ENCODE measurements around the gene CDK19. TPM values are rescaled to one million over a fixed set of nuclear protein-coding genes. Genes with fewer than 3 reads are reported as not detected.

Gene CDK19
- total and polyA plus RNA-seq, 2 of the 13 experiments (the other 11 are each of a cell fraction or from before 2014, with no cell fraction given) = 13.4 to 27.0 TPM

DNA sequence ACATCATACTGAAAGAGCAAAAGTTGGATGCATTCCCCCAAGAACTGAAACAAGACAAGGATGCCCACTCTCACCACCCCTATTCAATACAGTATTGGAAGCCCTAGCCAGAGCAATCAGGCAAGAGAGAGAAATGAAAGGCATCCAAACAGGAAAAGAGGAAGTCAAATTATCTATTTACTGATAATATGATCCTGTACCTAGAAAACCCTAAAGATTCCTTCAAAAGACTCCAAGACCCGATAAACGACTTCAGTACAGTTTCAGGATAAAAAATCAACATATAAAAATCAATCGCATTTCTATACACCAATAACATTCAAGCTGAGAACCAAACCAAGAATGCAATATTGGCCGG lies 14.5 kb downstream of the CDK19 start:
- Histone ChIP-seq H3K4me2 (ENCODE audit: low read depth, low read length) (no peak overlapping the region), H3K9me3 (ENCODE audit: low read length) (no peaks in the 10 kb centered on the region), H3K36me3 (replicated peaks in 1 of 2; ENCODE audit: control insufficient read depth in 1 of 2, insufficient read depth in 2 of 2, low read length in 2 of 2) (no peaks in the 10 kb centered on the region), H3K27me3 (ENCODE audit: control insufficient read depth in 1 of 2, insufficient read depth in 2 of 2, low read length in 2 of 2) (no peaks in the 10 kb centered on the region), H3K4me3 (replicated peaks in 1 of 3; ENCODE audit: insufficient read depth in 1 of 3, low read depth in 2 of 3, low read length in 3 of 3) (no peak overlapping the region), H2AFZ (ENCODE audit: low read length) (no peak overlapping the region), H3K79me2 (ENCODE audit: insufficient read depth, low read length) (peaks cover 58% of the 10 kb centered on the region), H4K20me1 (ENCODE audit: insufficient read depth, low read length) (no peaks in the 10 kb centered on the region), H3K9ac (ENCODE audit: insufficient read depth, low read depth, low read length) (no peak overlapping the region), H3K4me1 (ENCODE audit: insufficient read depth, low read length) (peaks cover 21% of the 10 kb centered on the region), H3K27ac (ENCODE audit: extremely low read length, insufficient read depth, low read length) (no peak overlapping the region)
- WGBS (ENCODE audit: low lambda C conversion rate) = 97% methylated on average over 4 of the region's 4 CpGs
- TF ChIP-seq ZBTB7A (CRISPR knock-in tag; IDR thresholded peaks at IDR 0.05) = no peak
- TF ChIP-seq CBFB (CRISPR knock-in tag; IDR thresholded peaks at IDR 0.05) = no peak
- TF ChIP-seq ZNF331 (CRISPR knock-in tag; IDR thresholded peaks at IDR 0.05) = no peak
- no peak for TF ChIP-seq FOSL1 (CRISPR knock-in tag; IDR thresholded peaks at IDR 0.05; ENCODE audit: borderline replicate concordance)
- TF ChIP-seq, protein P1, sequence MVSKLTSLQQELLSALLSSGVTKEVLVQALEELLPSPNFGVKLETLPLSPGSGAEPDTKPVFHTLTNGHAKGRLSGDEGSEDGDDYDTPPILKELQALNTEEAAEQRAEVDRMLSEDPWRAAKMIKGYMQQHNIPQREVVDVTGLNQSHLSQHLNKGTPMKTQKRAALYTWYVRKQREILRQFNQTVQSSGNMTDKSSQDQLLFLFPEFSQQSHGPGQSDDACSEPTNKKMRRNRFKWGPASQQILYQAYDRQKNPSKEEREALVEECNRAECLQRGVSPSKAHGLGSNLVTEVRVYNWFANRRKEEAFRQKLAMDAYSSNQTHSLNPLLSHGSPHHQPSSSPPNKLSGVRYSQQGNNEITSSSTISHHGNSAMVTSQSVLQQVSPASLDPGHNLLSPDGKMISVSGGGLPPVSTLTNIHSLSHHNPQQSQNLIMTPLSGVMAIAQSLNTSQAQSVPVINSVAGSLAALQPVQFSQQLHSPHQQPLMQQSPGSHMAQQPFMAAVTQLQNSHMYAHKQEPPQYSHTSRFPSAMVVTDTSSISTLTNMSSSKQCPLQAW (CRISPR knock-in tag; IDR thresholded peaks at IDR 0.05) = no peak
- no peak for TF ChIP-seq ZNF207 (IDR thresholded peaks at IDR 0.05; ENCODE audit: borderline replicate concordance)
- TF ChIP-seq TMF1 (CRISPR knock-in tag; IDR thresholded peaks at IDR 0.05; ENCODE audit: low read depth) = no peak
- no peak for TF ChIP-seq ZC3H4 (CRISPR knock-in tag; IDR thresholded peaks at IDR 0.05; ENCODE audit: borderline replicate concordance)
- no peak for TF ChIP-seq MATR3 (CRISPR knock-in tag; IDR thresholded peaks at IDR 0.05)
- TF ChIP-seq ZNF782 (CRISPR knock-in tag; IDR thresholded peaks at IDR 0.05; ENCODE audit: borderline replicate concordance) = no peak
- no peak for TF ChIP-seq ZNF562 (CRISPR knock-in tag; IDR thresholded peaks at IDR 0.05; ENCODE audit: borderline replicate concordance)
- TF ChIP-seq CBX1 (IDR thresholded peaks at IDR 0.05; ENCODE audit: low read depth) = no peak
- TF ChIP-seq PHF8 (CRISPR knock-in tag; IDR thresholded peaks at IDR 0.05) = no peak
- TF ChIP-seq STAT5B (CRISPR knock-in tag; IDR thresholded peaks at IDR 0.05) = no peak
- TF ChIP-seq AGO1 (IDR thresholded peaks at IDR 0.05; ENCODE audit: low read depth, low read length, poor library complexity, severe bottlenecking) = no peak
- TF ChIP-seq TOPORS (CRISPR knock-in tag; IDR thresholded peaks at IDR 0.05) = no peak
- ChIA-PET POLR2A (interaction anchor here (2.6 kb wide), 1 partner anchor 14 kb away, joined by 13 read pairs; the partner anchor contains the start of gene CDK19), CTCF (ENCODE audit: low intra/inter-chr PET ratio, low total read pairs) (no interaction called here)
- no peak for DNase-seq (ENCODE audit: low spot score)
- BruUV-seq (replicated peaks) = no TSS peak
- intact Hi-C loops (cut with micrococcal nuclease; ENCODE audit: unreplicated experiment) (no loop called here), in situ Hi-C loops (cut with HindIII; ENCODE audit: extremely low pct_ligation_motif_present, low pct_unique_long_range_greater_than_20kb) (no loop called here)
- FAIRE-seq = no peak
- no peak for ATAC-seq

Data from HepG2 (cell line).